Measurements from ENCODE around the gene HDAC6.

HDAC6 gene

DNA sequence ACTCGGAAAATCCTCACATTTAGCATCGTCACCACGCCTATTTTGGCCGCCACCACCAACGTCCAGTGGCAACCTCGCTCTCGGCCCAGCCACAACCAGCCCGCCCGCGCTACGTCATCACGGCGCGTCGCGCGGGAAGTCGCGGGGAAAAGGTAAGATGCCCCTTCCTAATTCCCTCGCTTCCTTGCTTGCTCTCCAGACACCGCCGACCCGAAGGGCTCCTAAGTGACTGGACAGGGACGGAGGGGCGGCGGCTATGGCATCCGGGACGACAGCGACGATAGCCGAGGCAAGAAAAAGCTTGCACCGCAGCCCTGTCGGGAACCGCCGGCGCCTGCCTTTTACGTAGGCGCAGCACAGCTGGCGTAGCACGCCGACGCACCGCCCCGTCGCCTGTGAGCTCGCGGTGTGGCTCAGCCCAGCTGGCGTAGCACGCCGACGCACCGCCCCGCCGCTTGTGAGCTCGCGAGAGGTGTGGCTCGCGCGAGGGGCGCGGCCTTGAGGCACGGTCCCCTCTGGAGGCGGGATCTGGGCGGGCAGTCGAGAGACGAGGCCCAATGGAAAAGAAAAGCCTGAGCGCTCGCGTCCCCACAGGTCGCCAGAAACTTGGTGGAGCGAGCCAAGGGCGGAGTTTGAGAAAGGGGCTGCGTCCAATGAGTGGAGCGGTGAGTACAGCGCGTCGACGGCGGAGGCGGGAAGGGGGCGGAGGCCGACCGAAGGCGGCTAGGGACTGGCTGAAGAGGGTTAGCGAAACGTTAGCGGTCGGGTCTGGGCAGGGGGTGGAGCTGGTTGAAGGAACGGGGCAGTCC lies at the start of gene HDAC6:
HDAC6 (plus strand) TSS at position 788 of the 809 bp plus-strand sequence. CDS start 626 bp downstream, outside the sequence.
- DNase-seq (ENCODE audit: low read depth in 3 of 3), result peak; percentile 72 to 91 (median 88)

DNA sequence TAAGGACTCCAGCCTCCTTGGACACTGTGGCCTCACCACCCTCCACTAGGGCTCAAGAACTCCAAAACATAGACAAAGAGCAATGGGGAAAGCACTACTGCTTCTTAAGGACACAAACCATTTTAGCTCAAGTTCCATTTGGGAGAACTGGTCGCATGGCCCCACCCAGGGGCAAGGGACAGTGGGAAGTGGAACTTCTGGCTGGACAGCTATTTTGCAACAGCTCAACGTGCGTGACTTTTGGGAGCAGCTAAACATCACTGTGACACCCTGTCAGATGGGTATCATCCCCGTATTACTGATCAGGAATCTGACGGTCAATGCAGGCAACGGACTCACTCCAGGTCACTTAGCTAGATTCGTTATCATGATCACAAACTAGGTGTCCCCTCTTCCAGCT lies 49.4 kb upstream of the HDAC6 start:
- no peak for DNase-seq (ENCODE audit: low read depth in 3 of 3)

DNA sequence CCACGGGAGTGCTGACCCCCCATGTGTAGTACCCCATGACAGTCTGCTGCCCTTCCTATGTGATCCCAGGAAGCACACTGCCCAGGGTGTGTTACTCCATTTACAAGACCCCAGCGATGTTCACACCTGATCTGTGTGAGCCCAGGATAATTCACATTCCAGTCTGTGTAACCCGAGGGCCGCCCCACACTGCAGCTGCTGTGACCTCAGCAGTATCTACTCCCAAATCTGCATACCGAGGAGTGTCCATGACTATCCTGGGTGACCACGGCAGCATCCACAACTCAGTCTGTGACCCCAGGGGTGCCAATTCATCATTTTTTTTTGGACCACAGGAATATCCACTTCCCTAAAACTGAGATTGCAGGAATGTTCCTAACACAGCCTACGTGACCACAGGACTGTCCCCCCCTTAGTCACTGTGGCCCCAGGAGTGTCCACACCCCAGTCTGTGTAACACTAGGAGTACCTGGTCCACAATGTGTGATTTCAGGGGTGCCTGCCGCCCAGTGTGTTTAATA lies 48.1 kb upstream of the HDAC6 start:
- DNase-seq (ENCODE audit: low read depth in 3 of 3), result no peak

DNA sequence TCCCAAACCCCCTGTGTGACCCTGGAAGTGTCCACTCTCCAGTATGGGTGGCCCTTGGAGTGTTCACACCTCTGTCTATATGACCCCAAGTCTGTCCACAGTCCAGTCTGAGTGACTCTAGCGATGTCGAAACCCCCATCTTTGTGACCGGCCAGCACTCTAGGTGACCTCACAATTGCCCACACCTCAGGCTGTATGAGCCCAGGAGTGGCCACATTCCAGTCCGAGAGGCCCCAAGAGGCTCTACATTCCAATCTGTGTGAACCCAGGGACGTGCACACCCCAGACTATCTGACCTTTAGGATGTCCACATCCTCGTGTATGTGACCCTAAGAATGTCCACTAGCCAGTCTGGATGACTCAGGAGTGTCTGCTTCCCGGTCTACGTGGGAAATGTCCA lies 47.6 kb upstream of the HDAC6 start:
- DNase-seq (ENCODE audit: low read depth in 3 of 3), result no peak

DNA sequence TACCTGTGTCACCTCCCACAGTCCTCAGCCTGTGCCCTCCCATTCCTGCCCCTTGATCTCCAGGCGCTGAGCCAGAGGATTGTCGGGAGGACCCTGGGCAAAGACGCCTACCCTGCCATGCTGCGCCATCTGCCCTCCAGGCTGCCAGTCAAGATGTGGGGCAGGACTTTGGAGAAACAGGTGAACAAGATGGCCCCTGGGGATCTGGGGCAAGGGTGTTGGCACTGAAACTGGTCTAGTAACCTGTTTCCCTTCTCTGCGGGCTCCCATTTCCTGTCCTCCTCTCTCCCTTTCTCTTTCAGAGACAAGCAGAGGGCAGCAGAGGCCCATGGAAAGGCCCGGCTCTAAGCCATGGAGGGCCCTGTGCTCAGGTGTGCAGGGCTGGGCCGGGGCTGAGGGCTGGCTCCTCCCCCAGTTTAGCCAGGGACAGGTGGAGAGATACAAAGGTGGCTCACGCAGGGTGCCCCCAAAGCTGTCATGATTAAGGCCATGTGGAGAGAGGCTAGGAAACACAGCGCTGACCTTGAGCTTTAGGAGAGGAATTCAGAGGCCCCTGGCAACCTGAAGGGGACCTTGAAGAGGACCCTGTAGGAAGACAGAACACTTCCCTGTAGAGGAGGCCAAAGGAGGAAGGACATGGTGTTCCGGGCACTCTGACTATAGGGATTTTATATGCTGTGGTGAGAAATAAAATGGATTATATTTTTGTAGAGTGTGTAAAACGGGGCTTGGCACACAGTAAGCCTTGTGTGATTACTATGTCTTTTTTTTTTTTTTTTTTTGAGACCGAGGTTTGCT lies 40.0 kb upstream of the HDAC6 start, which contains the start of gene GLOD5:
GLOD5 (plus strand) TSS at position 74 of the 798 bp plus-strand sequence; CDS start at position 118, 44 bp downstream.
- no peak for DNase-seq (ENCODE audit: low read depth in 3 of 3)

DNA sequence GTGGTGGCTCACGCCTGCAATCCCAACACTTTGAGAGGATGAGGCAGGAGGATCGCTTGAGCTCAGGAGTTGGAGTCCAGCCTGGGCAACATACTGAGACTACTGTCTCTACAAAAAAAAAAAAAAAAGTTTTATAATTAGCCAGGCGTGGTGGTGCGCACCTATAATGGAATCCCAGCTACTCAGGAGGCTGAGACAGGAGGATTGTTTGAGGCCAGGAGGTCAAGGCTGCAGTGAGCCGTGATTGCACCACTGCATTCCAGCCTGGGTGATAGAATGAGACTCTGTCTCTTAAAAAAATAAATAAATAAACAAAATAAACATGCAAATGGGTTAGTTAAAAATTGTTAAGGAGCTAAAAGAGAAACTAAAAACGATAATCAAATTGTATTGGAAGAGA lies 32.6 kb upstream of the HDAC6 start:
- no peak for DNase-seq (ENCODE audit: low read depth in 3 of 3)

DNA sequence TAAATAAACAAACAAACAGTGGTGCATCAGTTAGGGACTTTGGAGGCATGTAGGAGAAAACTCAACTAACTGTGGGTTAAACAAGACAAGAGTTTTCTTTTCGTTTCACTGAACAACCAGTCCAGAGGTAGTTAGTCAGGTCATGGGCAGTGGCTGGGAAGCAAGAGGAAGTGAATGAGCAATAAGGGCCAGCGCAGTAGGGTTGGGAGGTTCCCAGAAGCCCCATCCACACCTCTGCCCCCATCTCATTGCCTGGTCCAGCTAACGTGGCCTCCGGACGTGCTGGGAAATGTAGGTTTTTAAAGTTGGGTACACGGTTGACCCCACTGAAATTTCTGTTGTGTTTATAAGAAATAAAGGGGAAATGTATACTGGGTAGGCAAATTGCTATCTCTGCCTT lies 31.6 kb upstream of the HDAC6 start:
- DNase-seq (ENCODE audit: low read depth in 3 of 3), result no peak

DNA sequence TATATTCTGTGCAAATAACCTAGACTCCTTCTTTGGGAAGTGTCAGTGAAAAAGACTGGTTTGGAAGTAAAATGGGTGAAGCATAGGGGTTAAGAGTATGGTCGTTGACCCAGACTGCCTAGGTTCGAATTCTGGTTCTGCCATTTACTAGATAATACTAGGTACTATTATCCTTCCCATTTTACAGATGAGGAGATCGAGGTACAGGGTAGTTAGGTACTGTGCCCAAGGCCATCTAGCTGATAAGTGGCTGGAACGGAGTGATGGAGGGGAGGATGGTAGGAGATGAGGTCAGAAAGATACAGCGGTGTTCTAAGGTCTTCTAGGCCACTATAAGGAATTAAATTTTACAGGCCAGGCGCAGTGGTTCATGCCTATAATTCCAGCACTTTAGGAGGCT lies 29.3 kb upstream of the HDAC6 start:
- no peak for DNase-seq (ENCODE audit: low read depth in 3 of 3)

DNA sequence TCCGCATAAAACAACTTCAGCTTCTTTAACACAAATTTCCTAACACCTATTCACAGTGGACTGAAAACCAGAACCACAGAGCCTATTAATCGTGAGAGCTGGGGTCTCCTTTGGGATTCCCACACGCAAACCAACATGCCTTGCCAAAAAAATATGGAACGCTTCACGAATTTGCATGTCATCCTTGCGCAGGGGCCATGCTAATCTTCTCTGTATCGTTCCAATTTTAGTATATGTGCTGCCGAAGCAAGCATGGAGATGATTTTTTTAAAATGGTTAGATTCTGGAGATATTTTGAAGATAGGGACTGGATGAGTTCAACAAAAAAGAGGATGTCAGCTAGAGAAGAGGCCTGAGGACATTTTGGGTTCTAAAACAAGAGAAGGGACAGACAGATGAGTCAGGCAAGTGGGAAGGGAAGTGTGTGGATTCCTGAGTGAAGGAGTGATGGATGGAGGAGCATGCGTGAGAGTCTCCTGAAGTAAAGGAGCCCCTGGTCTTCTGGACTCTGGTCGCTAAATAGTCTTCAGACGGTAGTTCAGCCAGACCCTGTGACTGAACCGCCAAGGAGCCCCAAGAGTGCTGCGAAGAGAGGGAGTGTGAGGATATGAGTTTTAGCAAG lies 24.9 kb upstream of the HDAC6 start:
- no peak for DNase-seq (ENCODE audit: low read depth in 3 of 3)

DNA sequence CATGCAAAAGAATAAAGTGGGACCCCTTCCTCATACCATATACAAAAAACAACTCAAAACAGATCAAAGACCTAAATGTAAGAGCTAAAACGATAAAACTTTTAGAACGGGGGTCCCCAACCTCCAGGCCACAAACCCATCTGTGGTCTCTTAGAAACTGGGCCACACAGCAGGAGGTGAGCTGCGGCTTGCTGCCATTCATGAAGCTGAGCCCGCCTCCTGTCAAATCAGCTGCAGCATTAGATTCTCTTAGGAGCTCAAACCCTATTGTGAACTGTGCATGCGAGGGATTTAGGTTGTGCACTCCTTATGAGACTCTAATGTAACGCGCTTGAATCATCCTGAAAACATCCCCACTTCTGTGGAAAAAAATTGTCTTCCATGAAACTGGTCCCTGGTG lies 22.5 kb upstream of the HDAC6 start:
- DNase-seq (ENCODE audit: low read depth in 3 of 3), result no peak

DNA sequence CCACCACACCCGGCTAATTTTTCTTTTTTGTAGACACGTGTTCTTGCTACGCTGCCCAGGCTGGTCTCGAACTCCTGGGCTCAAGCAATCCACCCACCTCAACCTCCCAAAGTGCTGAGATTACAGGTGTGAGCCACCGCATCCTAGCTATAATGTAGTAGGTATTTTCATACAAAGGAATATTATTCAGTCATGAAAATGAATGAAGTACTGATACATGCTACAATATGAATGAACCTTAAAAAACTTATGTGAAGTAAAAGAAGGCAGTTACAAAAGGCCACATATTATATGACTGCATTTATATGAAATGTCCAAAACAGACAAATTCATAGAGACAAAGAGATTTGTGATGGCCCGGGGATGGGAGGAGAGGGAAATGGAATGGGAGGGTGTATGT lies 20.2 kb upstream of the HDAC6 start:
- DNase-seq (ENCODE audit: low read depth in 3 of 3), result no peak

DNA sequence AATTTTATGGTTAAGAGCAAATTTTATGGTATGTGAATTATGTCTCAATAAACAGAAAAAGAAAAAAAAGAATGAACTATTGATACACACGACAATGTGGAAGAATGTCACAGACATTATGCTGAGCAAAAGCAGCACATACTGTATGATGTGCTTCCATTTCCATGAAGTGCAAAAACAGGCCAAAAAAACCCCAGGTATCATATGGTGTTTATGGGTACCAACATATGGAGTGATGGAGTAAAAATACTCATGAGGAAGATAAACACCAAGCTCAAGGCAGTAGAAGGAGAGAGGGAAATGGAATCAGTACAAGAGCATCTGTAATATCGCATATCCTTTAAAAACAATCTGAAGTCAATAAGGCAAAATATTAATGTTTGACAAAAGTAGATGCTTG lies 19.7 kb upstream of the HDAC6 start:
- DNase-seq (ENCODE audit: low read depth in 3 of 3), result no peak

DNA sequence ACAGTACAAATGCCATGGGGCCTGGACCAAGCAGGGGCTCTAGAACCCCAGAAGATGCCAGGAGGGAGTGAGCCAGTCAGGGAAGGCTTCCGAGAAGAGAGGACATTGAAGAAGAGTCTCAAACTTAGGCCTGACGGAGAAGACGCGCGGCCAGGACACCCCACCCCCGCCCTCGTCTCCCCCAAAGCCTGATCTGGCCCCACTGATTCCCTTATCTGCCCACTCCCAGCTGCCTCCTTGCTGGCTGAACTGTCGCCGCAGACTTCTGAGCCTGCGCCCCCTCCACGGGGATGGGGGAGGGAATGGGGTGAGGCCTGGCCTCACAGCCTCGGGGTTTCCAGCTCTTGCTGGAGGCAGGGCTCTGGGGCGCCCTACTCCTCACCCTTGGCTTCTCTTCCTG lies 19.1 kb upstream of the HDAC6 start:
- DNase-seq (ENCODE audit: low read depth in 3 of 3), result no peak

DNA sequence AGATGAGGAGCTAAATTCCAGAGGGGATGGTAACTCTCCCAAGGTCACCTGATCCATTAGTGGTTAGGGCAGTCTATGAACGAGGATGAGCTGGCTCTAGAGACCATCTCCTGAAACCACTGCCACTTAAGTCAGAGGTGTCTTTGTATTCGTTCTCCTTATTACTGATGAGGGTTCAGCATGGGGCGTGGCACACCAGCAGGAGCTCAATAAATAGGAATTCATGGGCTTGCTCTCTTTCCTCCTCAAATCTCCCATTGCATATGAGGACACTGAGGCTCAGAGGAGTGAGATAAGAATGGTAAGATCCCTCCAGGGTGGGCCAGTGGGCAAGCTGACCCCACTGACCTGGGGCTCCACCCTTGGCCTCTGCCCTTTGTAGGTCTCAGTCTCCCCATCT lies 17.1 kb upstream of the HDAC6 start:
- DNase-seq (ENCODE audit: low read depth in 3 of 3), result no peak

DNA sequence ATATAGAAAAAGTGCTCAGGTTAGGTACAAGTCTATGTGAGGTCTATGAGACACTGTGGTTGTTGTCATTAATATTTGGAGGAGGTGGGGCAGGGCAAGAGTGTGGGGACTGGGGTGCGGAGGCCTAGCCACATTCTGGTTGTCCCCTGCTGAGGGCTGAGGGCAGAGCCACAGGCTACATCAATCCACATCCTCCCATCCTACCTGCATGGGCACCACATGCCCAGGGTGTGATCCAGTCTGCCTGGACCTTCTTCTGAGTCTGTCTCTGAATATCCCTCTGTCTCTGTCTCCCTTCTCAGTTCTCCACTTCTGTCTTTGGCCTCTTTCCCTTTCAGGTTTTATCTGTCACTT lies 16.7 kb upstream of the HDAC6 start:
- DNase-seq (ENCODE audit: low read depth in 3 of 3), result no peak

DNA sequence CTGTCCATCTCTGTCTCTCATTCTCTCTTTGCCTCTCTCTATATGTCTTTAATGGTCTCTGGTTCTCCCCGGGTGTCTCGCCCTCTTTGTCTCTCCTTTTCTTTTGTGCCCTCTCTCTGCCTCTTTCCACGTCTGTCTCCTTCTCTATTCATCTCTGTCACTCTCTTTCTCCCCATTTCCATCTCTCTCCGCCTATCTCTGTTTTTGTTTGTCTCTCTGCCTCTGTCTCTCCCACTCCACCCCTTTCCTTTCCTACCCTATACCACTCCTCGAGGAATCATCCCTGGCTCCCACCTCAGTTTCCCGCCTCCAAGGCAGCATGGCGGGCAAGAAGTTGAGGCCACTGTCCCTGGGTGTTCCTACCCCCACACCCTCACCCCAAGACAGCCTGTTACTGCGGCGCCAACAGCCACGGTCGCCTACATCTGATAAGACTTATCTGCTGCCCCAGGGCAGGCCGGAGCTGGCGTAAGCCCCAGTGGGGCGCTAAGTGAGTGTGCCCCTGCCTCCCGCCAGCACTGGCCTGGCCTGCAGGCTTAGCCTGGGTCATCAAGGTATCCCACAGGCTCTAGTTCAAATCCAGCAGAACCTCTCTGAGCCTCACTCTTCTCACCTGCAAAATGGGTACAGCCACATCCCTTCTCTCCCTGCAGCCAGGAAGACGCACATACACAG lies 16.2 kb upstream of the HDAC6 start:
- DNase-seq (ENCODE audit: low read depth in 3 of 3), result no peak

DNA sequence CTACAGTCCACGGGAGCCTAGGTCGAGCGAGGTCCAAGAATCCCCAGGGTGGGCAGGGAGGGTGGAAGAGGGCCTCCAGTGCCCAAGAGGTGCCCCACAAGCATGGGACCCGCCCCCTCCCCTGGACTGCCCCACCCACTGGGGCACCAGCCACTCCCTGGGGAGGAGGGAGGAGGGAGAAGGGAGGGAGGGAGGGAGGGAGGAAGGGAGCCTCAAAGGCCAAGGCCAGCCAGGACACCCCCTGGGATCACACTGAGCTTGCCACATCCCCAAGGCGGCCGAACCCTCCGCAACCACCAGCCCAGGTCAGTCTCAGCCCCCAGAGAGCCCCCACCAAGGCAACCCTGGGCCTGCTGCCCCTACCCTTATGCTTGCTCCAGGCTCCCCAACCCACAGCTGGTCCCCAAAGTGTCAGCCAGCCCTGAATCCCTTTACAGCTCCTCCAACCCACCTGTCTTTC lies 15.5 kb upstream of the HDAC6 start, which contains the start of gene GATA1:
GATA1 (plus strand) TSS at position 250 of the 460 bp plus-strand sequence. CDS start 4,520 bp downstream, outside the sequence.
- no peak for DNase-seq (ENCODE audit: low read depth in 3 of 3)

DNA sequence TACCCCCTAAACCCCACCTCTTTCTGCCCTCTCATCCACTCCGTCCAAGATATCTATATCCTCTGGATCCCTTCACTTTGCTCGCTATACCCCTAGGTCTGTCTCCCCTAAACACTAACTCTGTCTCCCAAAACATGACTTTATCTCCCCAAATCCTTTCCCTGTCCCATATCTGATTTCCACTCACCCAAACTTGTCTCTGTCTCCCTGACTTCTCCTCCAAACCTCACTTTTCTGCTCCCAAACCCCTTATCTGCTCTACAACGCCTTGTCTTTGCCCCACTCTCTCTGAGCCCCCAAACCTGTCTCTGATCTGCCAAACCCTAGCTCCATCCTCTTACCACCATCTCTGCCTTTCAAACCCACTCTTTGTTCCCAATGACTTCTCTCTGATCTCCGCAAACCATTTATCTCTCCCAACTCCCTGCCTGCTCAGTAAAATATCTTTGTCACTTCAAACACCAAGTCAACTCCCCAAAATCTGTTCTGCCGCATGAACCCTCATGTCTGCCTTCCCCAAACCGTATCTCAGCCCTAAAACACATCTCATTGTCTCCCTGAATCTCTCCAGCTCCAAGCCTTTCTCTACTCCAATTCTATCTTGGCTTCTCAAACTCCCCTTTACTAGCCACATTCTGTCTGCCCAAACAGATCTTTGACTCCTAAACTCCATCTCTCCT lies 14.9 kb upstream of the HDAC6 start:
- no peak for DNase-seq (ENCODE audit: low read depth in 3 of 3)

DNA sequence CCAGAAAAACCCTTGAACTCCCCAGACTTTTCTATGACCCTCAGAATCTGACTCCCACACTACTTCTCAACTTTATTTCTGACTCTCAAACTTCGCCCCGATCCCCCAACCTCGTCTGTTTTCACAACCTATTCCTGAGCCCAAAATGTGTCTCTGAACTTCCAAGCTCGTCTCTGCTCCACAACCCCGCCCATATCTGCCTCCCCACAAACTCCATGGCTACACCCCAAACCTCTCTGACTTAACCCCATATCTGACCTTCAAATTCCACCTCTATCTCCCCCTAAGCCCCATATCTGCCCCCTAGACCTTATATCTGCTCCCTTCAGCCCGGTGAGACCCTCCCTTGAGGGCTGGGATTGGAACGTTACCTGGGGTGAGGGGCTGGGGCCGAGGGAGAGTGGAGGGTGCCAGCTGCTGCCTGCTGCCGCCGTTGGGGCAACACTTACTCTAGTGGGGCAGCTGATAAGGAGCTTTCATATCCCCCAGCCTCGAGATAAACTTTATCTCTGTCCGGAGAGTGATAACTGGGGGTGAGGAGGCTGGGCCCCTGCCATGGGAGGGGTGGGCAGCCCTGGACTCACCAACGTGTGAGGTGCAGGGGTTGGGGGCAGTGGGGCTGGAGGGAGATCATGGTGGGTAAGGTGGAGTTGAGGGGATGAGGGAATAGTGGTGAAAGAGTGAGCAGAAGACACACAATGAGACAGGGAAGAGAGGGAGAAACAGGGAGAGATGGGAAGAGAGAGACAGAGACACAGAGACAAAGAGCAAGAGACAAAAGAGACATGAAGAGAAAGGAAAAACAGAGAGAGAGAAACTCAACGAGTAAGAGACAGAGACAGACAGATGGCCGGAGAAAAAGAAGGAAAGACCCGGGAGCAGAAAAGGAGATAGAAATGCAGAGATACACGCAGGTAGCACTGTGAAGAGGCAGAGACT lies 14.1 kb upstream of the HDAC6 start:
- DNase-seq (ENCODE audit: low read depth in 3 of 3), result no peak
